Measurements from ENCODE around the gene ATE1. TPM values are rescaled to one million over a fixed set of nuclear protein-coding genes. Genes with fewer than 3 reads are reported as not detected.
"Not testable (repeated sequence)": the region's sequence is repeated elsewhere in the genome, so short reads cannot be mapped to it uniquely, and the experiment has no call there.

Gene ATE1
- total and polyA plus RNA-seq, 2 experiments from 2014 or later, result 17.4 to 24.5 TPM

- no peak for TF ChIP-seq ZNF462 (CRISPR knock-in tag; IDR thresholded peaks at IDR 0.05)
- no peak for TF ChIP-seq JUNB (IDR thresholded peaks at IDR 0.05; ENCODE audit: unreplicated experiment)
- no peak for TF ChIP-seq EZH2 (IDR thresholded peaks at IDR 0.05; ENCODE audit: low read depth, unreplicated experiment)
These were observed 227.4 kb downstream of the ATE1 start (continued) for GRCh38 chr10:121700416-121700815.

GRCh38 chr10:121699703-121700102, 228.1 kb downstream of the ATE1 start:
- H3F3A ChIP-seq (replicated peaks; ENCODE audit: low read depth); H3K4me2 ChIP-seq; H3K27ac Mint-ChIP-seq; H3K4me3 Mint-ChIP-seq; H3K27me3 Mint-ChIP-seq (ENCODE audit: insufficient read depth, low read depth, poor library complexity); H3K4me1 ChIP-seq (ENCODE audit: insufficient read depth); ATAC-seq; DNase-seq (ENCODE audit: low spot score); H3K79me2 ChIP-seq (replicated peaks; ENCODE audit: insufficient read depth); H3K27me3 ChIP-seq (ENCODE audit: insufficient read depth); H2AFZ ChIP-seq; H4K20me1 ChIP-seq (replicated peaks; ENCODE audit: insufficient read depth); H3K4me1 Mint-ChIP-seq; H3K9me3 Mint-ChIP-seq; H3K9me2 ChIP-seq (ENCODE audit: insufficient read depth); H3K27ac ChIP-seq (ENCODE audit: low read depth); H3K36me3 ChIP-seq (ENCODE audit: insufficient read depth); H3K4me3 ChIP-seq; H3K36me3 Mint-ChIP-seq (ENCODE audit: low read depth): not testable (repeated sequence)

- Mint-ChIP-seq H3K4me3 (no peak overlapping the region), H3K36me3 (ENCODE audit: low read depth) (peaks cover 5% of the 10 kb centered on the region; the same call in 1 of the 3 replicates), H3K9me3 (peaks cover 9% of the 10 kb centered on the region; the same call in 1 of the 3 replicates), H3K27me3 (ENCODE audit: insufficient read depth, low read depth, poor library complexity) (no peaks in the 10 kb centered on the region), H3K27ac (no peak overlapping the region), H3K4me1 (peaks cover 11% of the 10 kb centered on the region; the same call in 2 of the 3 replicates)
- no peaks in the 10 kb centered on the region for H3F3A ChIP-seq (replicated peaks; ENCODE audit: low read depth)
- H3K9me2 ChIP-seq (ENCODE audit: insufficient read depth), result 0 out of 2 replicates have a peak, but pooled peaks cover 7% of the 10 kb centered on the region
- H3K36me3 ChIP-seq (ENCODE audit: insufficient read depth), result no peaks in the 10 kb centered on the region
- no peak overlapping the region for H3K4me3 ChIP-seq
- no peaks in the 10 kb centered on the region for H3K79me2 ChIP-seq (replicated peaks; ENCODE audit: insufficient read depth)
- H2AFZ ChIP-seq, result peak overlapping the region; percentile 80; the same call in 1 of the 2 replicates
- H3K27ac ChIP-seq (ENCODE audit: low read depth), result no peak overlapping the region
- DNase-seq (ENCODE audit: low spot score) (no peak), ATAC-seq (no peak)
- no peaks in the 10 kb centered on the region for H4K20me1 ChIP-seq (replicated peaks; ENCODE audit: insufficient read depth)
- no peak overlapping the region for H3K4me2 ChIP-seq
- H3K4me1 ChIP-seq (ENCODE audit: insufficient read depth), result peaks cover 7% of the 10 kb centered on the region
- no peaks in the 10 kb centered on the region for H3K27me3 ChIP-seq (ENCODE audit: insufficient read depth)
- no peak for TF ChIP-seq ZNF462 (CRISPR knock-in tag; IDR thresholded peaks at IDR 0.05)
These were observed 228.9 kb downstream of the ATE1 start for GRCh38 chr10:121698902-121699301.

Data from GM23338 (cell line).